Uterus (tissue), 4 donors: Measurements from ENCODE around the gene ANAPC16. TPM values are rescaled to one million over a fixed set of nuclear protein-coding genes. Genes with fewer than 3 reads are reported as not detected.
A peak's percentile ranks its signal among the peaks of the same experiment; 100 is the strongest.

Experiments
- DNase-seq, 2 donors: peaks; one replicate each; pipeline ENCODE4 v3.0.0-alpha.2; 2019 to 2020
- H3K27ac ChIP-seq, 2 donors: fragments of 200-600 bp; sonication (generic); 1 replicate in 1 of 2; 2 replicates in 1 of 2; pipeline ENCODE4 v1.5.1; 2016 to 2018
- H3K27me3 ChIP-seq, 2 donors: fragments of 200-600 bp; sonication (generic); one replicate each; pipeline ENCODE4 v1.5.1; 2018 to 2019; ENCODE audit warnings: control low read depth in 1 of 2
- H3K36me3 ChIP-seq, 2 donors: fragments of 200-600 bp; sonication (generic); one replicate each; pipeline ENCODE4 v1.5.1; 2019; ENCODE audit warnings: control low read depth in 1 of 2
- H3K4me1 ChIP-seq, 2 donors: fragments of 200-600 bp; sonication (generic); one replicate each; pipeline ENCODE4 v1.5.1; 2018 to 2019; ENCODE audit warnings: control low read depth in 1 of 2
- H3K4me3 ChIP-seq, 2 donors: fragments of 200-600 bp; sonication (generic); 1 replicate in 1 of 2; 2 replicates in 1 of 2; pipeline ENCODE4 v1.5.1; 2018 to 2019; ENCODE audit warnings: mild to moderate bottlenecking in 1 of 2
- H3K9me3 ChIP-seq, 2 donors: fragments of 200-600 bp; sonication (generic); one replicate each; pipeline ENCODE4 v1.5.1; 2019; ENCODE audit warnings: control low read depth in 1 of 2
- POLR2A ChIP-seq, 2 donors: fragments of 450-650 bp; IDR thresholded peaks; one replicate each; pipeline ENCODE4 v1.6.1; 2016; ENCODE audit warnings: antibody characterized with exemption in 2 of 2, mild to moderate bottlenecking in 1 of 2, moderate library complexity in 1 of 2
- intact Hi-C: fragments of 100-400 bp; cut with DNase I; formaldehyde crosslinking; loops from one replicate; pipeline ENCODE4 v1.15.1; 2023; ENCODE audit warnings: low total_unique reads
- total RNA-seq, 4 donors: library from RNA; depleted of rRNA in 3 of 4; stranded (reverse); fragments of >200 nt in 3 of 4; gene quantifications; one replicate each; pipeline versions ENCODE4 v1.1.0 to v1.2.4, GENCODE V29; 2014 to 2023
- TF ChIP-seq, protein P1 (sequence below), 4 experiments: fragments of 200-600 bp in 2 of 4; fragments of 450-650 bp in 2 of 4; sonication (generic) in 2 of 4; IDR thresholded peaks; one replicate each; pipeline ENCODE4 v1.5.1; 2016 to 2019; ENCODE audit warnings: antibody characterized with exemption in 4 of 4, mild to moderate bottlenecking in 2 of 4, moderate library complexity in 1 of 4
- donor health status: DM: yes; HTN: yes; CAD: no.

ANAPC16 gene
- total RNA-seq, 4 donors from 2014 or later = 83.8 to 144 (median 101) TPM

DNA sequence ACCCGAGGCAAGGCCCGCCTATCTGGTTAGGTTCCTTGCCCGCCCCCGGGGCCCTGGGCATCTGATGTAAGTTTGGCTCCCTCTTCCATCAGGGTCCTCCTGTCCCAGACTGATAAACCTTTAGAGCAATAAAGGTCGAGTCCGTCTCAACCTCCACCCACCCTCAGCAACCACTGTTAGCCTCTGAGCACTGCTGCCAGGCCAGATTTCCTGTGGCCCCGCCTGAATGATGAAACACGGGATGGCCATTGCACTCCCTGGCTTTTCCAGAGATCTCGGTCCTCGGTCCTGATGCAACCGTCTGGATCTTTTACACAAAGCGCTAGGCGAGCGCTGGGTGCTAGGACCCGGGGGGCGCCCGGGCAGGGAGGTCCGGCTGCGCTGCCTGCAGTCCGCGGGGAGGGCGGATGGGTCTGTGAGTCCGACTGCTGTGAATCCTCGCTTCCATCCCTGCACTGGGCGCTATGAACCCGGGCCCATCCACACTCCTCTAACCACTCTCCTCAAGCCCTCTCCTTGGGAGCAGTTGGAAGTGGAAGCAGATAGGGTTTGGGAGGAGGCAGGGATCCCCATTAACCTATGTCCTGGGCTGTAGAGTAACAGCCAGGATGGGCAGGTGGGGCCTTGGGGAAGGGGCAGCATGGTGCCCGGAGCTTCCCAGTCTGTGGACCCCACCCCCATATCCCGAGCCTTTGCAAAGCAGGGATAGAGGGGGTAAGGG is 57.0 kb downstream of the ANAPC16 start:
- peak; percentile 92 to 95 for DNase-seq
- H3K27ac ChIP-seq = peak overlapping the region; percentile 97 to 100
- no peaks in the 10 kb centered on the region for H3K36me3 ChIP-seq
- peaks cover 5 to 9% of the 10 kb centered on the region in 2 donors for H3K4me1 ChIP-seq
- intact Hi-C loops = loop anchor here (10.0 kb wide), 2 partner anchors 58 to 62 kb away; partner anchors contain the start of genes ANAPC16 and ASCC1
- H3K4me3 ChIP-seq = peak overlapping the region; percentile 77 to 97
- H3K9me3 ChIP-seq = no peaks in the 10 kb centered on the region
- TF ChIP-seq, protein P1, sequence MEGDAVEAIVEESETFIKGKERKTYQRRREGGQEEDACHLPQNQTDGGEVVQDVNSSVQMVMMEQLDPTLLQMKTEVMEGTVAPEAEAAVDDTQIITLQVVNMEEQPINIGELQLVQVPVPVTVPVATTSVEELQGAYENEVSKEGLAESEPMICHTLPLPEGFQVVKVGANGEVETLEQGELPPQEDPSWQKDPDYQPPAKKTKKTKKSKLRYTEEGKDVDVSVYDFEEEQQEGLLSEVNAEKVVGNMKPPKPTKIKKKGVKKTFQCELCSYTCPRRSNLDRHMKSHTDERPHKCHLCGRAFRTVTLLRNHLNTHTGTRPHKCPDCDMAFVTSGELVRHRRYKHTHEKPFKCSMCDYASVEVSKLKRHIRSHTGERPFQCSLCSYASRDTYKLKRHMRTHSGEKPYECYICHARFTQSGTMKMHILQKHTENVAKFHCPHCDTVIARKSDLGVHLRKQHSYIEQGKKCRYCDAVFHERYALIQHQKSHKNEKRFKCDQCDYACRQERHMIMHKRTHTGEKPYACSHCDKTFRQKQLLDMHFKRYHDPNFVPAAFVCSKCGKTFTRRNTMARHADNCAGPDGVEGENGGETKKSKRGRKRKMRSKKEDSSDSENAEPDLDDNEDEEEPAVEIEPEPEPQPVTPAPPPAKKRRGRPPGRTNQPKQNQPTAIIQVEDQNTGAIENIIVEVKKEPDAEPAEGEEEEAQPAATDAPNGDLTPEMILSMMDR (IDR thresholded peaks at IDR 0.05) = no peak
- peak; percentile 41 to 49 for TF ChIP-seq POLR2A (IDR thresholded peaks at IDR 0.05)
- H3K27me3 ChIP-seq = no peaks in the 10 kb centered on the region

DNA sequence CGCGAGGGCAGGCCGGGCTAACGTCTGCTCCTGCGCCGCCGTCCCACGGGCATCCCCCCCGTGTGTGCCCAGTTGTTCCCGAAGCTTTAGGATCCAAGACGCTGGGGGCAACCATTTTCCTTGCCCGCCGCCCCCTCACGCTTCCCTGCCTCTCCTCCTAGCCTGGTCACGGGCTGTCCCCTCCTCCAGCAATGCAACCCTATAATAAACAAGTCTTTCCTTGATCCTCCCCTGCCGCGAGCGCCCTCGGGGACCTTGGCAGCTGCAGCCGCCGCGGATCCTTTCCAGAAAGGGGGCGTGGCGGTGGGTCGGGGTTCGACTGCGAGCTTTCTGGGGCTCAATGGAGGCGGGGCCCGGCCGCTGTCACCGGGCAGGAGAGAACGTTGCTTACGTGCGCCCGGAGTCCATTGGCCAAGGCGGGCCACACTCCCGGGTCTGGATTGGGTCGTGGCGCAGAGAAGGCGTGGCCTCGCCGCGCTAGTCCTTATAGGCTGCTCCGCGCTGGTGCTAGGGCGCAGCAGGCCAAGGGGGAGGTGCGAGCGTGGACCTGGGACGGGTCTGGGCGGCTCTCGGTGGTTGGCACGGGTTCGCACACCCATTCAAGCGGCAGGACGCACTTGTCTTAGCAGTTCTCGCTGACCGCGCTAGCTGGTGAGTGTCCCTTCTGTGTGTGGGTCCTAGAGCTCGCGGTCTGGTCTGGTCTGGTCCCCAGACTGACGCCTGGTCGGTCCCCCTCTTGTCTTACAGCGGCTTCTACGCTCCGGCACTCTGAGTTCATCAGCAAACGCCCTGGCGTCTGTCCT is 57.8 kb downstream of the ANAPC16 start, which contains the start of gene DDIT4:
DDIT4 (plus strand) TSS at position 515 of the 803 bp plus-strand sequence. CDS start 293 bp downstream, outside the sequence.
- peaks cover 5 to 9% of the 10 kb centered on the region in 2 donors for H3K4me1 ChIP-seq
- intact Hi-C loops = loop anchor here (10.0 kb wide), 2 partner anchors 59 to 61 kb away; partner anchors contain the start of genes ANAPC16 and ASCC1

DNA sequence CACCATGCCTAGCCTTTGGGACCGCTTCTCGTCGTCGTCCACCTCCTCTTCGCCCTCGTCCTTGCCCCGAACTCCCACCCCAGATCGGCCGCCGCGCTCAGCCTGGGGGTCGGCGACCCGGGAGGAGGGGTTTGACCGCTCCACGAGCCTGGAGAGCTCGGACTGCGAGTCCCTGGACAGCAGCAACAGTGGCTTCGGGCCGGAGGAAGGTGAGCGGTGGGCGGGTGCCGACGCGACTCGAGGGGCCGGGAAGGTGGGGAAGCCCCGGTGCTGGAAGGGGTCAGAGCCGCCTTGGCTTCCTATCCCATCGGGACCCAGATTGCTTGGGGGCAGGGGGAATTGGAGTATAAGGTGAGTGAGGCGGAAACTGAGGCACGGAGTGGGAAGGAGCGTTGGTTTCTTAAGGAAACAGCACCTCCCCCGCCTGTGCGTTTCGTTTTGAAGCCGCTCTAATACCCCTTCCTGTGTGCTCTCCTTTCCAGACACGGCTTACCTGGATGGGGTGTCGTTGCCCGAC is 58.5 kb downstream of the ANAPC16 start:
- no peaks in the 10 kb centered on the region for H3K27me3 ChIP-seq
- peak in 1 of 2 donors; percentile 56 for DNase-seq
- no peaks in the 10 kb centered on the region for H3K9me3 ChIP-seq
- peak overlapping the region; percentile 90 to 92 for H3K27ac ChIP-seq
- H3K36me3 ChIP-seq = no peaks in the 10 kb centered on the region
- intact Hi-C loops = loop anchor here (10.0 kb wide), 2 partner anchors 59 to 61 kb away; partner anchors contain the start of genes ANAPC16 and ASCC1
- peak overlapping the region; percentile 77 to 97 for H3K4me3 ChIP-seq
- TF ChIP-seq, protein P1 (IDR thresholded peaks at IDR 0.05) = no peak
- no peak for TF ChIP-seq POLR2A (IDR thresholded peaks at IDR 0.05)
- peaks cover 5 to 9% of the 10 kb centered on the region in 2 donors for H3K4me1 ChIP-seq

More for the DNA sequence above, 57.8 kb downstream of the ANAPC16 start, which contains the start of gene DDIT4:
- TF ChIP-seq, protein P1 (IDR thresholded peaks at IDR 0.05) = peak in 3 of 4 experiments; percentile 7 to 40 (median 9)
- peak; percentile 100 for TF ChIP-seq POLR2A (IDR thresholded peaks at IDR 0.05)
- peak; percentile 99 for DNase-seq
- no peaks in the 10 kb centered on the region for H3K9me3 ChIP-seq
- peak within 1 kb of the TSS; percentile 77 to 97 for H3K4me3 ChIP-seq
- no peaks in the 10 kb centered on the region for H3K36me3 ChIP-seq
- H3K27ac ChIP-seq = peak within 1 kb of the TSS; percentile 97 to 100
- no peaks in the 10 kb centered on the region for H3K27me3 ChIP-seq

- peak overlapping the region; percentile 77 to 97 for H3K4me3 ChIP-seq
- H3K9me3 ChIP-seq = no peaks in the 10 kb centered on the region
- TF ChIP-seq, protein P1 (IDR thresholded peaks at IDR 0.05) = peak; percentile 41 to 74 (median 66)
- TF ChIP-seq POLR2A (IDR thresholded peaks at IDR 0.05) = peak in 1 of 2 donors; percentile 23
- DNase-seq = peak; percentile 68 to 70
- H3K36me3 ChIP-seq = no peaks in the 10 kb centered on the region
- H3K4me1 ChIP-seq = peaks cover 5 to 9% of the 10 kb centered on the region in 2 donors
- H3K27ac ChIP-seq = peak overlapping the region; percentile 90 to 92
- no peaks in the 10 kb centered on the region for H3K27me3 ChIP-seq
- intact Hi-C loops = loop anchor here (10.0 kb wide), 2 partner anchors 60 kb away; partner anchors contain the start of genes ANAPC16 and ASCC1
Observed at GRCh38 chr10:72274730-72275350, 59.0 kb downstream of the ANAPC16 start.
